Activated CD8-positive, alpha-beta memory T cell treated with anti-CD3 and anti-CD28 coated beads for 4 hours (primary cell): ENCODE measurements around the gene ATP2A3.

ENCODE experiments used
- DNase-seq, 2 donors: peaks; one replicate each; pipeline ENCODE4 v3.0.0-alpha.2; 2020; ENCODE audit warnings: low read depth in 2 of 2

The ATP2A3 gene

DNA sequence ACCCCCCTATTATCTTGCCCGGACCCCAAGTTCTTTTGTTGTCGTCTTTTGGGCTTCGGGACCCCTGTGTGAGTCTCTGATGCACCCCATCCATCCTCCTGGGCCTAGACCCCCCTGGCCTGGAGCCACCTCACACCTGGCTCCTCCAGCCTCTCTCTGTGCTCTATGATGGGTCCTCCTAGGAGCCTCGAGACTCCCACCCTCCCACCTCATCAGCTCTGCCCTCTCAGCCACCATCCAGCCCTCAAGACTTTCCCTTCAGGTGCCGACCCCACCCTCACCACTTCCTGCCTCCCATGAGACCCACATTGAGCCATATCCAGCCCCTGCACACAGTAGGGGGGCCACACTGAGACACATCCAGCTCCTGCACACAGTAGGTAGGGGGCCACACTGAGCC is 8.7 kb upstream of the ATP2A3 start:
- DNase-seq, result no peak

DNA sequence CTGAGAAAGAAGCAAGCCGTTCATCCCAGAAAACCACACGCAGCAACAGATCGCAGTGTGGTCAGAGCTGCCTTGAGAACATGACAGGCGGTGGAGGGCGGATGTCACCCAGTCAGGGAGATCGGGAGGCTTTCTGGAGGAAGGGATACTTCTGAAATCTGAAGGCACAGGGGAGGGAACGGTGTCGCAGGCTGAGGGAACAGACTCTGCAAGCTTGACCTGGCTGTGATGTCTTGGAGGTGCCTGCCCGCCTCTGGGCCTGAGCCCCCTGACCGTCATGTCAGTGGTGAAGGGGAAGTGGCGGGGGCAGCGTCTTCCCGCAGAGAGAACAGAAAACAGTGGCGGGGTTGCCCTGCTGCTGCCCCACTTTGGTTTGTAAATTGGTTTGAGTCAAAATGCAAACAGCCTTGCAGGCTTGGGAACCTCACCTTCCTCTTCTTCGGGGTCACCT is 8.1 kb upstream of the ATP2A3 start:
- no peak for DNase-seq

DNA sequence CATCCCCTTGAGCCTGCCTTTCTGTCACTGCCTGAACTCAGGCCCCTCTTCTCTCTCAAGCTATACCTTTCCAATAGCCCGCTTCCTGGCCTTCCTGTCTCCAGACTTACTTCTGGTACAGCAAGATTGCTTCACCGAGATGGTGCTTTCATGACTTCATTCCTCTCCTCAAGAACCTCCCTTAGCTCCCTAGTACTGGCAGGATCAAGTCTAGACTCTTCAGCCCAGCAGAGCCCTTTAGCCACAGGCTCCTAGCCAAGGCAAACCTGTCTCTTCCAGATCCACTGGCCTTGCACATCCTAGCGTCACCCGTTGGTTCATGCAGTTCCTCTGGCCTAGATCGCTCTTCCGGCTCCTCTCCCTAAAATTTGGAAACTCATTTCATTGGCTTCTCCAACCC is 6.4 kb upstream of the ATP2A3 start:
- DNase-seq, result no peak

DNA sequence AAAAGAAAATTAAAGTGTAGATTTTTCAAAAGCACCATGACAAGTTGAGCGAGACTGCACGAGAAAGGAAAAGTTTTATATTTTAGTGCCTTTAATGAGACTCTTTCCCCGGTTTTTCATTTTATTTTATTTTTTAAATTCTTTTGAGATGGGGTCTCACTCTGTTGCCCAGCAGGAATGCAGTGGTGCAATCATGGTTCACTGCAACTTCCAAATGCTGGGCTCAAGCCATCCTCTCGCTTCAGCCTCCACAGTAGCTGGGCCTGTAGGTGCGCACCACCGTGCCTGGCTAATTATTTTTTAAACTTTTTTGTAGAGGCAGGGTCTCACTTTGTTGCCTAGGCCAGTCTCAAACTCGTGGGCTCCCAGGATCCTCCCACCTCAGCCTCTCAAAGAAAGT is 5.7 kb upstream of the ATP2A3 start:
- DNase-seq, result no peak

- no peak for DNase-seq
Observed at GRCh38 chr17:3968886-3969524, 4.8 kb upstream of the ATP2A3 start.

GRCh38 chr17:3968015-3968414 is 3.8 kb upstream of the ATP2A3 start:
- DNase-seq, result no peak

- DNase-seq, result no peak
Observed at GRCh38 chr17:3966720-3967363, 2.6 kb upstream of the ATP2A3 start.

- peak; percentile 29 to 31 for DNase-seq
Observed at GRCh38 chr17:3965118-3965800, 1.0 kb upstream of the ATP2A3 start.

GRCh38 chr17:3963237-3964201 is 718 bp downstream of the ATP2A3 start:
- DNase-seq, result peak in 1 of 2 donors; percentile 39

GRCh38 chr17:3962965-3963236 is 1.3 kb downstream of the ATP2A3 start:
- no peak for DNase-seq

GRCh38 chr17:3962217-3962964 is 1.8 kb downstream of the ATP2A3 start:
- no peak for DNase-seq

DNA sequence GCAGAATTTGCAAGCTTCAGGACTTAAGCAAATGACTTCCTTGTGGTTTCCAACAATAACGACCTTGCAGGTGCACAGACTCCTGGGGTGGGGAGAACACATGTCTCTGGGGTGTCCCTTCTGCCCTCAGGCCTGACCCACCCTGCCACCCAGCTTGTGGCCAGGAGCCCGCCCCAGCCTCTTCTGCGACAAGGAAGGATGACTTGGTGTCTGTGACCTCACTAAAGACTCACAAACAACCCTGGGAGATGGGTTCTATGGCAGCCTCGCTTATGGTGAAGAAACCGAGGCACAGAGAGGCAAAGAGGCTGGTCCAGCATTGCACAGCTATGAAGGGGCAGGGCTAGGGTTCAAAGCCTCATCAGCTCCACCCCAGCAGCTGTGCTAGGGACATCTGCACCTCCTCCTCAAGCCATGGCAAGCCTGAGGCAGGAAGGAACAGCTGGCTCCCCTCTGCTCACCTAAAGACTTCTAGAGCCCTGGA is 2.6 kb downstream of the ATP2A3 start:
- DNase-seq, result no peak

DNA sequence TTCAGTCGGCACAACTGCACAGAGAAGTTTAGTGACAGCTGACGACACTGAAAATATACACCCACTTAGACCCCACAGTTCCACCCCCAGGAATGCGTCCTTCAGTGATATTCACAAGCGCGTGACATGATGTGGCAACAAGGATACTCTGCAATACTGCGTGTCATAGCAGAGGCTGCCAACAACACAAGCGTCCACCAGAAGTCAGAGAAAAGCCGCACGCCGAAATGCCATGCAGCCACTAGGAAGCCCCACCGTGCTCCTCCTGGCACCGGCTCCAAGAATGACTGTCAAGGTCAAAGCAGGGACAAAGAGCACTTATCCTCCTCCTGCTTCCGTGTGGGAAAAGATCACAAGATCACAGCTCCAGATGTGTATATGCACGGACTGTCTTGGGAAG is 3.5 kb downstream of the ATP2A3 start:
- DNase-seq, result no peak

- DNase-seq, result no peak
Observed at GRCh38 chr17:3959921-3960601, 4.2 kb downstream of the ATP2A3 start.

DNA sequence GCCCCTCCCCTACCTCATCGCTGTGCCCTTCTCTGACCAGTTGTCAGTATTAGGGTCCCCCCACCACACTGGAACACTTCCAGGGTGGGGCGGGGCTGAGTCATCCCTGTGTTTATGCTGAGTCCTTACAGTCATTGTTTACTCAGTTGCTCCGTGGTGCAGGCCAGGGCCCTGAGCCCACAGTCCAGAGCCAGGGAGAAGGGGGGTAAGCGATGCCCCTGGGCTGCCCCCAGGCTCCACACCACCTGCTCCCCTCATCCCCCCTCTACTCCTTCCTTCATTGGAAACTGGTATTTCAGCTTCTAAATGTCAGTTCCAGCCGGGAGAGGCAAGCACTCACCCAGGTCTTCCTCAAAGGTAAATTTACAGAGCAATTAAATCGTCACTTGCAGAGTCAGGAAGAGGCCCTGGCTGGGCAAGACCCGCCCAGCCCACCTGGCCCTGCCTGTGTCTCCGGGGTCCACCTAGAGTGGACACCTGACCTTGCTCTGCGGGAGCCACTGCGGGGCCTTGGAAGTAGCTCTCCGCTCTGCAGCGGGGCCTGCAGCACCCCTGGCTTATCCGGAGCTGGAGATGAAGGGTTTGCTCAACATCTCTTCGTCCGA is 4.8 kb downstream of the ATP2A3 start:
- DNase-seq, result no peak

DNA sequence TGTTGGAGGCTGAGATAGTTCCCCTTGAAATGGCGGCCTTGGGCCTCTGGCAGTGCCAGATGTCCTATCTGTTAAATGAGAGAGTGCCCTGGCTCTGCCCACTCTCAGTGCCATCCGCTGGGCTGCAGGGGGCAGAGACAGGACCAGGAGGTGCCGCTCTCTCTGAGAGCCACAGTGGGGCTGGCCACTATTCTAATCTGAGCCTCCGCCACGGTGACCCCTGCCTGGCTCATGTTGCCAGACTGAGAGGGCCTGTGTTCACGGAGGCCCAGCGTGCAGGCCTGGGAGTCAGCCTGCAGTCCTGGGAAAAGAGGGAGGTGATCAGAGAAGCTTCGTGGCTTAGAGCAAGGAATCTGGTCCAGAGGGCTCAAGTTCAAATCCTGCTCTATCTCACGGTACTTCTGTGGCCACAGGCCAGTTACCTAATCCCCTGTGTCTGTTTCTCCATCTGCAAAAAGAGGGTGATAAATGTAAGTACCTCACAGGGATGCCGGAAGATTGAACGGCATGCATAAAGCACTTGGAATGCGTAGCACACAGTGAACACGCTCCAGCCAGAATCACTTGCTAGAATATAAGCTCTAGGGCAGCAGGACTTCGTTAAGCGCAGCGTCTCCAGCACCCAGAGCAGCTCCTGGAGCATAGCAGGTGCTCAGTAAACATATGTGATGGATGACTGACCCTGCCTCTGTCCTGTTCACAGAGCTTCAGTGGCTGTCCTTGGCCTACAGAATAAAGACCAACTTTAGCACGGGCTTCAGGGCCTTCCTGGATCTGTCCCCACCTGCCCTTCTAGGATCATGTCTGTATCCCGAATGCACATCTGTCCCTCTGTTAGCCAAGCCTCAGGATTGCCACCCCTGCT is 6.3 kb downstream of the ATP2A3 start:
- no peak for DNase-seq

DNA sequence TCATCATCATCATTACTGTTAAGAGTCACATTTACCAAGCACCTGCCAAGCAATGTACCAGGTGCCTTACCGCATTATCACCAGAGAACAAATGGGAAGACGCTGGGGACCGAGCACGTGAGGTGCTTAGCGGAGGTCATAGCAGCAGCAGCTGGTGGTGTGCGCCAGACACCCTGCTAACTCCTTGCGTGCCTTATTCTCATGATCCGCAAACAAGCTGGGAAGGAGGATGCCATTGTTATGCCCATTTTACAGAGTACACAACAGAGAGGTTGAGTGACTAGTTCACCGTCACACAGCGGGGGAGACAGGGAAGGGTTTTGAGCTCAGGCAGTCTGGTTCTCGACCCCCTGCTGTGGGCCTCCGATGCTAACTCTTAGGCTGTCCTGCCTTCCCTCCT is 7.3 kb downstream of the ATP2A3 start:
- no peak for DNase-seq

GRCh38 chr17:3956327-3956957 is 7.8 kb downstream of the ATP2A3 start:
- DNase-seq, result no peak

DNA sequence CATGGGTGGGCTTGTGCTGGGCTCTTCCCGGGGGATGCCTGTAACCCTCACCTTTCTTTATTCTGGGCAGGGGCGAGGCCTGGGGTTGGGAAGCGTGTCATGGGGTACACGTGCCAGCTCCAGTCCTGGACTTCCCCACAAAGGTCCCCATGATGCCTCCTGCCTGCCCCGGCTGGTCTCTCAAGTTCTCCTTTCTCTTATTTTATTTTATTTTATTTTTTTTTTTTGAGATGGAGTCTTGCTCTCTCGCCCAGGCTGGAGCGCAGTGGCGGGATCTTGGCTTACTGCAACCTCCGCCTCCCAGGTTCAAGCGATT is 8.6 kb downstream of the ATP2A3 start:
- DNase-seq, result no peak
